GM10266 (cell line): ENCODE data around the gene MVB12B.

Experiments
- DNase-seq: peaks from one replicate; pipeline ENCODE4 v3.0.0; 2012; ENCODE audit errors: extremely low spot score
- TF ChIP-seq, protein P1 (sequence below): IDR thresholded peaks from 2 replicates; pipeline ENCODE4 v1.5.1; 2012; ENCODE audit warnings: mild to moderate bottlenecking, low read depth; ENCODE audit not compliant: control insufficient read depth, insufficient read depth; ENCODE audit errors: missing control alignments

Gene MVB12B

DNA sequence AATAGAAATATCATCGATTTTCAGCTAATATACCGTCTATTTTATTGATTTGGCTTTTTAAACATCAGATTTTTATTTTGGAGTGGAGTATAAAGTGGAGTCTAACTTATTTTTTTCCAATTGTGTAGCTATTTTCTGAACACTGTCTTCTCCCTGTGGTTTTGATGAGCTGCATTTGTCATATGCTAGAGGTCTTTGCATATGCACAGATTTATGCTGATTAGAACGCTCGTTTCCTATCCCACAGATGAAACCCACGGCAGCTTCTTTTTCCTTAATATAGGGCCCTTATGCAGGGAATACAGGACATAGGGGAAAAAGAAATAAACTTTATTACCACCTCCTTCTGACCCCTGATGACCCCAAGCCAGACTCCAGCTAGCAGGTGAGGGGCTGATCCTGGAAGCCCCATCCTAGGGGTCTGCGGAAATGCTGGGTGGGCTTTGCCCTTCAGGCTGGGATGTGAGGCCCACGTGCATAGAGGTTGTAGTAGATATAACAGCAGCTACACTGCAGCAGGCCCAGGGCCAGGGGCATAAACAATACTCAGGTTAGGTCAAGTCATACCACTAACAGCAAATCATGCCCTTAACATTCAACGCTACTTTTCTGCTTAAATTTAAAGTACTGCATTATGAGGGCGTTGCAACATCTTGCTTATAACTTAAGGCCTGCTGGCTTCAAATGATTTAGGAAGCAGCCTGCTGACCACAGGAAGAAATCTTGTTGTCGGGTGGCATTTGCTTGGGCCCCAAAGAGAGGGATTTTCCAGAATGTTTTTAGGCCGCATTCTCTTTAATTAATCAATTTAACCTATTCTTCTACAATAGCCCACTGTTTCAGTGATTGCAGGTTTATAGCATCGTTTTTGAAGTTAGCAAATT lies 28.5 kb downstream of the MVB12B start:
- no peak for DNase-seq
- TF ChIP-seq, protein P1, sequence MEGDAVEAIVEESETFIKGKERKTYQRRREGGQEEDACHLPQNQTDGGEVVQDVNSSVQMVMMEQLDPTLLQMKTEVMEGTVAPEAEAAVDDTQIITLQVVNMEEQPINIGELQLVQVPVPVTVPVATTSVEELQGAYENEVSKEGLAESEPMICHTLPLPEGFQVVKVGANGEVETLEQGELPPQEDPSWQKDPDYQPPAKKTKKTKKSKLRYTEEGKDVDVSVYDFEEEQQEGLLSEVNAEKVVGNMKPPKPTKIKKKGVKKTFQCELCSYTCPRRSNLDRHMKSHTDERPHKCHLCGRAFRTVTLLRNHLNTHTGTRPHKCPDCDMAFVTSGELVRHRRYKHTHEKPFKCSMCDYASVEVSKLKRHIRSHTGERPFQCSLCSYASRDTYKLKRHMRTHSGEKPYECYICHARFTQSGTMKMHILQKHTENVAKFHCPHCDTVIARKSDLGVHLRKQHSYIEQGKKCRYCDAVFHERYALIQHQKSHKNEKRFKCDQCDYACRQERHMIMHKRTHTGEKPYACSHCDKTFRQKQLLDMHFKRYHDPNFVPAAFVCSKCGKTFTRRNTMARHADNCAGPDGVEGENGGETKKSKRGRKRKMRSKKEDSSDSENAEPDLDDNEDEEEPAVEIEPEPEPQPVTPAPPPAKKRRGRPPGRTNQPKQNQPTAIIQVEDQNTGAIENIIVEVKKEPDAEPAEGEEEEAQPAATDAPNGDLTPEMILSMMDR: no peak

DNA sequence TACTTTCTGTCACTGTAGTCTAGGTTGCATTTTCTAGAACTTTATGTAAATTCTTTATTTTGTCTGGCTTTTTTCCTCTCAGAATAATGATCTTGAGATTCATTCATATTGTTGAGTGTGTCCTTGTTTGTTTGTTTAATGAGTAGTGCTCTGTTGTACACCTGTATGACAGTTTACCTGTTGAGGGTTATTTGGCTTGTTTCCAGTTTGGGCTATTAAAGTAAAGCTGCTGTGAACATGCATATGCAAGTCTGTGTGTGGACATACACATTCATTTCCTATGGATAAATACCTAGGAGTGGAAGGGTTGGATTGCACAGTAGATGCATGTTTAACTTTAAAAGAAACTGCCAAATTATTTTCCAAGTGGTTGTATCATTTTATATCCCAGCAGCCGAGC lies 30.4 kb downstream of the MVB12B start:
- no peak for DNase-seq

DNA sequence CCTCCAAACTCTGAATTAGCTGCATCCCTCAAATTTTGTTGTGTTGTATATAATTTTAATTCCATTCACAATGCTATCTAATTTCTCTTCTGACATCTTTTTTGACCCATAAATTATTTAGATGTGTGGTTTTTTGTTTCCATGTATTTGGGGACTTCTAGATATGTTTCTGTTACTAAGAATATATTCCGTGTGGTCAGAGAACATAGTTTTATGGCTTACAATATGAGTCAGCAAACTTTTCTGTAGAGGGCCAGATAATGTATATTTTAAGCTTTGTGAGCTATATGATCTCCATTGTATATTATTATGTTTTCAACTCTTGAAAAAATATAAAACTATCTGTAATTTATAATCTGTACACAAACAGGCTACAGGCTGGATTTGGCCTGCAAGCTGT lies 33.4 kb downstream of the MVB12B start:
- DNase-seq: no peak
- TF ChIP-seq, protein P1: no peak

More for the DNA sequence above, 30.4 kb downstream of the MVB12B start:
- TF ChIP-seq, protein P1: no peak

DNA sequence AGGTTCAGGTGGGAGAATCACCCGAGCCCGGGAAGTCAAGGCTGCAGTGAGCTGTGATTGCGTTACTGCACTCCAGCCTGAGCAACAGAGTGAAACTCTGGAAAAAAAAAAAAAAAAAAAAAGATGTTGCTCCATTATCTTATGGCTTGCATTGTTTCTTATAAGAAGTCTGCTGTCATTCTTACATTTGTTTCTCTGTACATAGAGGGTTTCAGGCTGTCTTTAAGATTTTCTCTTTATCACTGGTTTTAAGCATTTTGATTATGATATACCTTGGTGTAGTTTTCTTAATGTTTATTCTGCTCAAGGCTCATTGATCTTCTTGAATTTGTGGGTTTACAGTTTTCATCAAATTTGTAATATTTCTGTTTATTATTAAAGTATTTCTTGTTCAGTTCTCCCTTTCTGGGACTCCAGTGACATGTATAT lies 35.2 kb downstream of the MVB12B start:
- TF ChIP-seq, protein P1: no peak
- DNase-seq: no peak

DNA sequence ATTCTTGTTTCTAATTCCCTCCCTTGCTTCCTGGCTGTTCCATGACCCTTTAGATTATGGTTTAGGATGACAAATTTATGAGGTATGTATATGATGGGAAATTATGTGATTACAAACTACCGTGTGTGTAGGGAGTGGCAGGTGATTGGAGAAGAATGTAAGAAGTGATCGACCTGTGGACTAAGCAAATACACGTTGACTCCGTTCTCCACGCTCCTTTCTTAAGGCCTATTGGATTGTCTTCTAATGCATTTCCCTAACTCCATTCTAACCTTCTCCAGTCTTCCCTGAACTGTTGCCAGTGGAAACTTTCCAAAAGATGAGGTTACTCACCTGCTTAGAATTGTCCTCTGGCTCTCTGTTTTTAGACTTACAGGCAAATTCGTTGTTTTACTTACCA lies 36.6 kb downstream of the MVB12B start:
- no peak for DNase-seq
- TF ChIP-seq, protein P1: no peak

DNA sequence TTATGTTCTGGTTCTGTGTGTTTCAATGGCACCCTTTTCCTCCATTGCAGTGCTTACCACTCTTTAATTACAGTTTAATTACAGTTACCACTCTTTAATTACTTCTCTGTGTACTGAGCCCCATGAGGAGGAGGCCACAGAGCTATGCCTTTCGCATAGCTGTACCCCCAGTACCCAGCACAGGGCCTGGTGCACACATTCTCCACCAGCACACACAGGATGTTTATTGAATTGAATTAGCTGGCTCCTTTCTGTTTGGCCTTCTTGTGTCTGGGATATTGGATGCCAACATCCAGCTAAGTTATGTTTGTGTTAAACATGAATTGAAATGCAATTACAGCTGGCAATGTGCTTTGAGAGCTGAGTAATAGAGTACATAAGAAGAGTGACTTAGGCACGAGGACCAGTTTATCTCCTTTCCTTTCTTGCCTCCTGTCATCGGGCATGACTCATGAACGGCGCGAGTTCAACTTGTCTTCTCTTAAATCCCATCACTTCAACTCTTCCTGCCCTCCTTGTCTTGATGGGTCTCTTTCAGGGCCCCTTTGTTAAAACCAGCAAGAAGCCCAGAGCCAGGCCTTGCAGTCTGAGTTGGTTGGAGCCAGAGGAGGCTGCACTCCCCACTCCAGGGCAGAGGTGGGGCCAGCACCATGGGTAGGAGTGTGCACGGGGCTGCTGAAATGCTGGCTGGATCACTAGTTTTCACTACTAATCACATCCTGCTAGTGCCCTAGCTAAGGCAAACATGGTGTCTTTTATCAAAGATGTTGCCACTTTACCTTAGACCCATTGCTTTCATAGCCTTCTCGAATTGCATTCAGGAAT lies 37.4 kb downstream of the MVB12B start:
- no peak for DNase-seq
- TF ChIP-seq, protein P1: no peak
